Measurements from ENCODE around the gene PRKCA. TPM values are rescaled to one million over a fixed set of nuclear protein-coding genes. Genes with fewer than 3 reads are reported as not detected.

Gene PRKCA
- total RNA-seq, 4 donors from 2014 or later = 9.8 to 25.6 (median 12.2) TPM

DNA sequence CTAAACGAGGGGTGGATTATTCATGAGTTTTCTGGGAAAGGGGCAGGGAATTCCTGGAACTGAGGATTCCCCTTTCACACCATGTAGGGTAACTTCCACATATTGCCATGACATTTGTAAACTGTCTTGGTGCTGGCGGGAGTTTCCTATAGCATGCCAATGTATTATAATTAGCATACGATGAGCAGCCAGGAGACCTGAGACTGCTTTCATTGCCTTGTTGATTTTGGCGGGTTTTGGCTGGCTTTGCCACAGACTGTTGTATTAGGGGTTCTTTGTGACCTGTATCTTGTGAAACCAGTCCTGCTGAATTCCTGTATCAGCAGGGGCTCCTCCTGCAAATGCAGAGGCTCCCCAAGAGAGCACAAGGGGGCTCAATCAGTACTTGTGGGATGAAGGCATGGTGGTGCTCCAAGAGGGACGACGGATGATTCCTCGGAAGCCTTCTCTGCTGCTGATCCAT lies 428.1 kb downstream of the PRKCA start:
- Histone ChIP-seq H3K36me3 (peaks cover 6% of the 10 kb centered on the region), H3K4me1 (peaks cover 9% of the 10 kb centered on the region), H3K9me3 (no peaks in the 10 kb centered on the region), H3K27me3 (no peaks in the 10 kb centered on the region), H3K4me3 (no peak overlapping the region), H3K27ac (no peak overlapping the region)
- no peak for DNase-seq (ENCODE audit: low spot score in 2 of 2)
- TF ChIP-seq POLR2A (IDR thresholded peaks at IDR 0.05) (no peak), POLR2AphosphoS5 (IDR thresholded peaks at IDR 0.05) (no peak), EP300 (IDR thresholded peaks at IDR 0.05) (no peak)
- TF ChIP-seq, protein P1, sequence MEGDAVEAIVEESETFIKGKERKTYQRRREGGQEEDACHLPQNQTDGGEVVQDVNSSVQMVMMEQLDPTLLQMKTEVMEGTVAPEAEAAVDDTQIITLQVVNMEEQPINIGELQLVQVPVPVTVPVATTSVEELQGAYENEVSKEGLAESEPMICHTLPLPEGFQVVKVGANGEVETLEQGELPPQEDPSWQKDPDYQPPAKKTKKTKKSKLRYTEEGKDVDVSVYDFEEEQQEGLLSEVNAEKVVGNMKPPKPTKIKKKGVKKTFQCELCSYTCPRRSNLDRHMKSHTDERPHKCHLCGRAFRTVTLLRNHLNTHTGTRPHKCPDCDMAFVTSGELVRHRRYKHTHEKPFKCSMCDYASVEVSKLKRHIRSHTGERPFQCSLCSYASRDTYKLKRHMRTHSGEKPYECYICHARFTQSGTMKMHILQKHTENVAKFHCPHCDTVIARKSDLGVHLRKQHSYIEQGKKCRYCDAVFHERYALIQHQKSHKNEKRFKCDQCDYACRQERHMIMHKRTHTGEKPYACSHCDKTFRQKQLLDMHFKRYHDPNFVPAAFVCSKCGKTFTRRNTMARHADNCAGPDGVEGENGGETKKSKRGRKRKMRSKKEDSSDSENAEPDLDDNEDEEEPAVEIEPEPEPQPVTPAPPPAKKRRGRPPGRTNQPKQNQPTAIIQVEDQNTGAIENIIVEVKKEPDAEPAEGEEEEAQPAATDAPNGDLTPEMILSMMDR (IDR thresholded peaks at IDR 0.05) = no peak
- 61% methylated on average over 7 of the region's 7 CpGs for WGBS

DNA sequence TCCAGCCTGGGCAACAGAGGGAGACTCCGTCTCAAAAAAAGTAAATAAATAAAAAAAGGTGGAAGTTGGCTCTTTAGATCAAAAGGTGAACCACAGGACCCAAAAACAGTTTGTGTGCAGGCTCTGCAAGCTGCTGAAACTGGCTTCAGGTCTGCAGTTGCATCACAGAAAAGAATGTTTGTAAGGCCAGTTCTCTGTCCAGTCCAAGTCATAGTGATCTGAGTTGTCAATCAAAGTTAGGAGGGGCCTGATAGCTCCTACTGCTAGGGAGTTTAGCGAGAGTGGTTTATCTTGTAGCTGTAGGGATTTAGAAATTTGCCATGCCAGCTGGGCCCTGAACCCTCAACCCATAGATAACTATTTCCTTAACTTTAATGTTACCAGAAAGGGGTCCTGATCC lies 431.3 kb downstream of the PRKCA start:
- Histone ChIP-seq H3K27me3 (no peaks in the 10 kb centered on the region), H3K9me3 (no peaks in the 10 kb centered on the region), H3K4me3 (no peak overlapping the region), H3K4me1 (peaks cover 9% of the 10 kb centered on the region), H3K36me3 (peaks cover 7% of the 10 kb centered on the region), H3K27ac (no peak overlapping the region)
- DNase-seq (ENCODE audit: low spot score in 2 of 2) = no peak
- 91% methylated on average over 2 of the region's 2 CpGs for WGBS
- no peak for TF ChIP-seq EP300 (IDR thresholded peaks at IDR 0.05)
- no peak for TF ChIP-seq POLR2A (IDR thresholded peaks at IDR 0.05)
- TF ChIP-seq POLR2AphosphoS5 (IDR thresholded peaks at IDR 0.05) = no peak
- TF ChIP-seq, protein P1 (IDR thresholded peaks at IDR 0.05) = no peak

DNA sequence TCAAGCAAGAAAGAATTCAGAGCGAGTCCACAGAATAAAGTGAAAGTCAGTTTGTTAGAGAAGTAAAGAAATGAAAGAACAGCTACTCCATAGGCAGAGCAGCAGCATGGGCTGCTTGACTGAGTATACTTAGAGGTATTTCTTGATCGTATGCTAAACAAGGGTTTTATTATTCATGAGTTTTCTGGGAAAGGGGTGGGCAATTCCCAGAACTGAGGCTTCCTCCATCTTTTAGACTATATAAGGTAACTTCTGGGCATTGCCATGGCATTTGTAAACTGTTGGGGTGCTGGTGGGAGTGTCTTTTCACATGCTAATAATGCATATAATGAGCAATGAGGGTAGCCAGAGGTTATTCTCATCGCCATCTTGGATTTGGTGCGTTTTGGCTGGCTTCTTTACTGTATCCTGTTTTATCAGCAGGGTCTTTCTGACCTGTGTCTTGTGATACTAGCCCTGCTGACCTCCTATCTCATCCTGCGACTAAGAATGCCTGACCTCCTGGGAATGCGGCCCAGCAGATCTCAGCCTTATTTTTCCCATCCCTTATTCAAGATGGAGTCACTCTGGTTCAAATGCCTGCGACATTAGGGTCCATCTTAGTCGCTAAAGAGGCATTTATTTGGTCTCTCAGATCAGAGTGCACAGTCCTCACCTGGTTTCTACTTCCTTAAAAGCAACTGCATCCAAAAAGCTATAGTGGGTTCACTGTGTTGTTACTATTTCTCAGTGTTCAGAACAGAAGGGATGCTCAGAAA lies 432.0 kb downstream of the PRKCA start:
- no peak for TF ChIP-seq POLR2AphosphoS5 (IDR thresholded peaks at IDR 0.05)
- TF ChIP-seq, protein P1 (IDR thresholded peaks at IDR 0.05) = no peak
- TF ChIP-seq EP300 (IDR thresholded peaks at IDR 0.05) = no peak
- TF ChIP-seq POLR2A (IDR thresholded peaks at IDR 0.05) = no peak
- no peaks in the 10 kb centered on the region for H3K9me3 ChIP-seq

DNA sequence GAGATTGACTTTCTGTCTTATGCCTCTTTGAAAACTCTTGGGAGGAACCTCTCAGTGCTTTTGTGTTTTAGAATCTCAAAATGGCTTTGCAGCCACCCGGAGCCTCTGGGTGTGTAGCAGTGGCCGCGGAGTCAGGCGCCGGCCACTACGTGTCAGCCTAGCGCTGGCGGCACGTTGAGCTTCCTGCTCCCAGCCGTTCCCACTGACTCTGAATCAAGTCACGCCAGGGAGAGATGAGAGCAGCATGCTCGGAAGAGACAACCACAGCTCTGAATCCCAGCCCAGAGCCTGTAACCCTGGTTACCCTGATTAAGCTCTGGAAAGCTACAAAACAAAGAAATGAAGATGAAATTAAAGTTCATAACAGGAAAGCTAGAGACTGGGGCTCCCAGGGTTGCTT lies 435.1 kb downstream of the PRKCA start:
- no peaks in the 10 kb centered on the region for H3K9me3 ChIP-seq
- TF ChIP-seq, protein P1 (IDR thresholded peaks at IDR 0.05) = no peak
- TF ChIP-seq POLR2AphosphoS5 (IDR thresholded peaks at IDR 0.05) (no peak), POLR2A (IDR thresholded peaks at IDR 0.05) (no peak), EP300 (IDR thresholded peaks at IDR 0.05) (no peak)
- 68% methylated on average over 12 of the region's 12 CpGs for WGBS
- peaks cover 9% of the 10 kb centered on the region for H3K36me3 ChIP-seq
- H3K27ac ChIP-seq = no peak overlapping the region
- H3K4me1 ChIP-seq = no peaks in the 10 kb centered on the region
- no peak overlapping the region for H3K4me3 ChIP-seq
- no peaks in the 10 kb centered on the region for H3K27me3 ChIP-seq
- peak in 1 of 2 donors; percentile 53 for DNase-seq (ENCODE audit: low spot score in 2 of 2)

More for the DNA sequence above, 432.0 kb downstream of the PRKCA start:
- Histone ChIP-seq H3K4me1 (peaks cover 9% of the 10 kb centered on the region), H3K27ac (no peak overlapping the region), H3K36me3 (peaks cover 7% of the 10 kb centered on the region), H3K27me3 (no peaks in the 10 kb centered on the region), H3K4me3 (no peak overlapping the region)
- no peak for DNase-seq (ENCODE audit: low spot score in 2 of 2)
- 82% methylated on average over 8 of the region's 8 CpGs for WGBS

DNA sequence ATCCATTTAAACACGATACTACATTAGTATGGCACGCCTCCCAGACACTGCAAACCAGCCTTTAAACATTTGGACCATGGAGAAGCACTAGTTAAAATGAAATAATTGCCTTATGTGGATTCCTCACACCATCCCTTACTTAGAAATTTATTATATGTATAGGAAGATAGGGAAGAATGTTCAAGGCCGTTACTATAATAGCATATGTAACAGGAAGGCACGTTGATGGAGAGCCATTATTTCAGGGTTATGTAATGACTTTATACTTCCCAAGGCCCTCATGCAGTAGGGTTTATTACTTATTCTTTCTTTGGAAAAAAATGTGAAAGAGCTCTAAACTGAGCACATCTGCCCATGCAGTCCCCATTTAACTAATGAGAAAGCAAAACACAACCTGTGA lies 435.9 kb downstream of the PRKCA start:
- TF ChIP-seq EP300 (IDR thresholded peaks at IDR 0.05) (no peak), POLR2A (IDR thresholded peaks at IDR 0.05) (no peak), POLR2AphosphoS5 (IDR thresholded peaks at IDR 0.05) (no peak)
- TF ChIP-seq, protein P1 (IDR thresholded peaks at IDR 0.05) = no peak
- no peaks in the 10 kb centered on the region for H3K27me3 ChIP-seq
- DNase-seq (ENCODE audit: low spot score in 2 of 2) = no peak
- no peaks in the 10 kb centered on the region for H3K9me3 ChIP-seq
- H3K4me3 ChIP-seq = no peak overlapping the region
- peaks cover 12% of the 10 kb centered on the region for H3K36me3 ChIP-seq
- WGBS = 85% methylated on average over 4 of the region's 4 CpGs
- no peak overlapping the region for H3K27ac ChIP-seq
- H3K4me1 ChIP-seq = no peaks in the 10 kb centered on the region

Data from suprapubic skin (tissue), 4 donors.